H9 (cell line): ENCODE measurements around the gene SIGLEC8. TPM values are rescaled to one million over a fixed set of nuclear protein-coding genes. Genes with fewer than 3 reads are reported as not detected.

Experiments
- DNase-seq: peaks from one replicate; pipeline ENCODE4 v3.0.0-alpha.2; 2017
- H2AFZ ChIP-seq: one replicate; pipeline ENCODE4 v1.6.1; 2013; ENCODE audit warnings: mild to moderate bottlenecking, low read length, control low read depth, moderate library complexity
- H2AK5ac ChIP-seq: 2 replicates; pipeline ENCODE4 v1.6.1; 2013; ENCODE audit warnings: low read length, control low read depth, mixed read lengths; ENCODE audit not compliant: insufficient read length
- H2BK120ac ChIP-seq: one replicate; pipeline ENCODE4 v1.6.1; 2013; ENCODE audit warnings: low read depth, mild to moderate bottlenecking, low read length, control low read depth, inconsistent platforms; ENCODE audit not compliant: poor library complexity, severe bottlenecking
- H2BK12ac ChIP-seq: 2 replicates; pipeline ENCODE4 v1.6.1; 2013; ENCODE audit warnings: low read length, control low read depth, mixed read lengths, low read depth; ENCODE audit not compliant: insufficient read length
- H2BK15ac ChIP-seq: 2 replicates; pipeline ENCODE4 v1.6.1; 2013; ENCODE audit warnings: low read depth, low read length, control low read depth
- H2BK20ac ChIP-seq: one replicate; pipeline ENCODE4 v1.6.1; 2013; ENCODE audit warnings: low read depth, mild to moderate bottlenecking, low read length, control low read depth, inconsistent platforms; ENCODE audit not compliant: poor library complexity, severe bottlenecking
- H2BK5ac ChIP-seq: 2 replicates; pipeline ENCODE4 v1.6.1; 2013; ENCODE audit warnings: low read length, control low read depth, mixed read lengths; ENCODE audit not compliant: insufficient read length
- H3K14ac ChIP-seq: 2 replicates; pipeline ENCODE4 v1.6.1; 2013; ENCODE audit warnings: low read length, control low read depth; ENCODE audit not compliant: insufficient read depth
- H3K18ac ChIP-seq: 2 replicates; pipeline ENCODE4 v1.6.1; 2013; ENCODE audit warnings: low read depth, mild to moderate bottlenecking, mixed read lengths, low read length, control low read depth; ENCODE audit not compliant: insufficient read length
- H3K23ac ChIP-seq: 2 replicates; pipeline ENCODE4 v1.6.1; 2013; ENCODE audit warnings: low read length, control low read depth, mixed read lengths, low read depth; ENCODE audit not compliant: insufficient read length
- H3K23me2 ChIP-seq: 2 replicates; pipeline ENCODE4 v1.6.1; 2013; ENCODE audit warnings: low read depth, mild to moderate bottlenecking, mixed read lengths, low read length, control low read depth; ENCODE audit not compliant: insufficient read length, poor library complexity, severe bottlenecking
- H3K27ac ChIP-seq: 2 replicates; pipeline ENCODE4 v1.5.1; 2013; ENCODE audit warnings: low read length, control low read depth, mixed read lengths, low read depth; ENCODE audit not compliant: insufficient read length
- H3K27me3 ChIP-seq: 2 replicates; pipeline ENCODE4 v1.6.1; 2013; ENCODE audit warnings: low read length, control low read depth, inconsistent platforms; ENCODE audit not compliant: insufficient read depth
- H3K4ac ChIP-seq: 2 replicates; pipeline ENCODE4 v1.6.1; 2013; ENCODE audit warnings: low read depth, mild to moderate bottlenecking, control low read depth, inconsistent platforms, low read length, moderate library complexity
- H3K4me1 ChIP-seq: 2 replicates; pipeline ENCODE4 v1.6.1; 2013; ENCODE audit warnings: low read length, control low read depth, inconsistent platforms; ENCODE audit not compliant: insufficient read depth
- H3K4me2 ChIP-seq: 2 replicates; pipeline ENCODE4 v1.6.1; 2013; ENCODE audit warnings: low read length, control low read depth, mixed read lengths; ENCODE audit not compliant: insufficient read length, insufficient read depth
- H3K56ac ChIP-seq: 2 replicates; pipeline ENCODE4 v1.6.1; 2013; ENCODE audit warnings: low read depth, mild to moderate bottlenecking, mixed read lengths, low read length, control low read depth; ENCODE audit not compliant: insufficient read length
- H3K79me1 ChIP-seq: 2 replicates; pipeline ENCODE4 v1.6.1; 2013; ENCODE audit warnings: low read depth, mild to moderate bottlenecking, moderate library complexity, low read length, control low read depth, inconsistent platforms; ENCODE audit not compliant: insufficient read depth, poor library complexity, severe bottlenecking
- H3K79me2 ChIP-seq: 2 replicates; pipeline ENCODE4 v1.6.1; 2013; ENCODE audit warnings: low read length, control low read depth, inconsistent platforms; ENCODE audit not compliant: insufficient read depth
- H3K9ac ChIP-seq: 2 replicates; pipeline ENCODE4 v1.6.1; 2013; ENCODE audit warnings: low read length, control low read depth, mixed read lengths; ENCODE audit not compliant: insufficient read length; ENCODE audit errors: extremely low read depth
- H3K9me3 ChIP-seq: one replicate; pipeline ENCODE4 v1.6.1; 2013; ENCODE audit warnings: low read depth, low read length, inconsistent platforms; ENCODE audit not compliant: control insufficient read depth
- H3T11ph ChIP-seq: one replicate; pipeline ENCODE4 v1.6.1; 2013; ENCODE audit warnings: mild to moderate bottlenecking, low read length, control low read depth, inconsistent platforms
- H4K20me1 ChIP-seq: one replicate; pipeline ENCODE4 v1.6.1; 2013; ENCODE audit not compliant: control insufficient read depth, insufficient read length, insufficient read depth
- H4K5ac ChIP-seq: 2 replicates; pipeline ENCODE4 v1.6.1; 2013; ENCODE audit warnings: low read depth, mild to moderate bottlenecking, mixed read lengths, low read length, control low read depth; ENCODE audit not compliant: insufficient read length
- H4K8ac ChIP-seq: replicated peaks from 2 replicates; pipeline ENCODE4 v1.6.1; 2013; ENCODE audit warnings: low read length, control low read depth, mixed read lengths, low read depth; ENCODE audit not compliant: insufficient read length
- H4K91ac ChIP-seq: 2 replicates; pipeline ENCODE4 v1.6.1; 2013; ENCODE audit warnings: low read depth, mild to moderate bottlenecking, moderate library complexity, mixed read lengths, low read length, control low read depth; ENCODE audit not compliant: insufficient read length
- H3K27ac Mint-ChIP-seq, 3 experiments: 2 replicates in 2 of 3; 3 replicates in 1 of 3; pipeline ENCODE4 v1.8.0; 2020 to 2021; ENCODE audit warnings: mixed read lengths in 3 of 3, mild to moderate bottlenecking in 1 of 3, moderate library complexity in 1 of 3
- H3K27me3 Mint-ChIP-seq: 2 replicates; pipeline ENCODE4 v1.8.0; 2021; ENCODE audit warnings: low read depth, mild to moderate bottlenecking, moderate library complexity, mixed read lengths
- H3K36me3 Mint-ChIP-seq, 3 experiments: 2 replicates in 2 of 3; 3 replicates in 1 of 3; pipeline ENCODE4 v1.8.0; 2020 to 2021; ENCODE audit warnings: low read depth in 3 of 3, mixed read lengths in 3 of 3; ENCODE audit not compliant: insufficient read depth in 1 of 3
- H3K4me1 Mint-ChIP-seq, 2 experiments: 2 replicates each; pipeline ENCODE4 v1.8.0; 2020; ENCODE audit warnings: mixed read lengths in 2 of 2
- H3K4me3 Mint-ChIP-seq, 2 experiments: 2 replicates in 1 of 2; 3 replicates in 1 of 2; pipeline ENCODE4 v1.8.0; 2020 to 2021; ENCODE audit warnings: mild to moderate bottlenecking in 2 of 2, mixed read lengths in 2 of 2, moderate library complexity in 1 of 2
- H3K9me3 Mint-ChIP-seq, 2 experiments: 2 replicates in 1 of 2; 3 replicates in 1 of 2; pipeline ENCODE4 v1.8.0; 2020; ENCODE audit warnings: mild to moderate bottlenecking in 2 of 2, mixed read lengths in 2 of 2, moderate library complexity in 1 of 2
- CTCF ChIP-seq: fragments of 200-600 bp; sonication (generic); conservative IDR thresholded peaks from 3 replicates; pipeline ENCODE4 v1.8.0; 2021; ENCODE audit warnings: antibody characterized with exemption, mild to moderate bottlenecking
- WGBS: extraction: QIAGEN DNeasy Blood & Tissue Kit; methylation state at CpG from one replicate; pipeline ENCODE4 v1.1.7; 2013; ENCODE audit warnings: missing lambda C conversion rate, low lambda C conversion rate, mixed read lengths; ENCODE audit not compliant: insufficient read length; ENCODE audit errors: extremely low coverage; 5-methylcytosine and 5-hydroxymethylcytosine counted together
- total RNA-seq: library from RNA; stranded (reverse); gene quantifications from 2 replicates; pipeline ENCODE4 v1.2.1, GENCODE V29; 2021

SIGLEC8 gene
- total RNA-seq, 1 experiment from 2014 or later: not detected

GRCh38 chr19:51431124-51431523 lies 27.1 kb downstream of the SIGLEC8 start:
- H3K14ac ChIP-seq: no peak overlapping the region
- Mint-ChIP-seq H3K4me3 (no peak overlapping the region), H3K27me3 (peaks cover 55% of the 10 kb centered on the region), H3K4me1 (no peaks in the 10 kb centered on the region), H3K27ac (no peak overlapping the region), H3K9me3 (peaks cover 0 to 31% of the 10 kb centered on the region in 2 experiments; a peak in 3 of 5 replicates), H3K36me3 (no peaks in the 10 kb centered on the region)
- no peak overlapping the region for H3K56ac ChIP-seq
- H4K8ac ChIP-seq: no peak overlapping the region
- no peak overlapping the region for H2BK5ac ChIP-seq
- no peak for TF ChIP-seq CTCF
- whole genome bisulfite sequencing: no CpG with 5 or more reads among the region's 3 CpGs
- no peak overlapping the region for H2BK120ac ChIP-seq
- H2AK5ac ChIP-seq: no peak overlapping the region
- H3K9me3 ChIP-seq: no peaks in the 10 kb centered on the region
- H3K4me1 ChIP-seq: no peaks in the 10 kb centered on the region
- H3K4me2 ChIP-seq: no peak overlapping the region
- no peak overlapping the region for H2BK12ac ChIP-seq
- H3K9ac ChIP-seq: no peak overlapping the region
- no peaks in the 10 kb centered on the region for H3K27me3 ChIP-seq
- no peak overlapping the region for H2BK15ac ChIP-seq
- no peak for DNase-seq
- no peaks in the 10 kb centered on the region for H4K20me1 ChIP-seq
- no peak overlapping the region for H3T11ph ChIP-seq
- H3K79me1 ChIP-seq: no peaks in the 10 kb centered on the region
- H2AFZ ChIP-seq: no peak overlapping the region
- no peak overlapping the region for H3K18ac ChIP-seq
- no peak overlapping the region for H4K91ac ChIP-seq
- H3K27ac ChIP-seq: no peak overlapping the region
- no peak overlapping the region for H3K4ac ChIP-seq
- H3K23ac ChIP-seq: no peak overlapping the region
- H2BK20ac ChIP-seq: no peak overlapping the region
- no peaks in the 10 kb centered on the region for H3K79me2 ChIP-seq
- no peak overlapping the region for H4K5ac ChIP-seq
- H3K23me2 ChIP-seq: no peaks in the 10 kb centered on the region
